GM21825 (cell line): Measurements from ENCODE around the gene ZCCHC7.

Source experiments
- ATAC-seq: cut with Tn5 transposase; IDR thresholded peaks from one replicate; pipeline ENCODE4 v1.9.1; 2021; ENCODE audit warnings: mild to moderate bottlenecking, moderate library complexity; ENCODE audit not compliant: unreplicated experiment

ZCCHC7 gene

DNA sequence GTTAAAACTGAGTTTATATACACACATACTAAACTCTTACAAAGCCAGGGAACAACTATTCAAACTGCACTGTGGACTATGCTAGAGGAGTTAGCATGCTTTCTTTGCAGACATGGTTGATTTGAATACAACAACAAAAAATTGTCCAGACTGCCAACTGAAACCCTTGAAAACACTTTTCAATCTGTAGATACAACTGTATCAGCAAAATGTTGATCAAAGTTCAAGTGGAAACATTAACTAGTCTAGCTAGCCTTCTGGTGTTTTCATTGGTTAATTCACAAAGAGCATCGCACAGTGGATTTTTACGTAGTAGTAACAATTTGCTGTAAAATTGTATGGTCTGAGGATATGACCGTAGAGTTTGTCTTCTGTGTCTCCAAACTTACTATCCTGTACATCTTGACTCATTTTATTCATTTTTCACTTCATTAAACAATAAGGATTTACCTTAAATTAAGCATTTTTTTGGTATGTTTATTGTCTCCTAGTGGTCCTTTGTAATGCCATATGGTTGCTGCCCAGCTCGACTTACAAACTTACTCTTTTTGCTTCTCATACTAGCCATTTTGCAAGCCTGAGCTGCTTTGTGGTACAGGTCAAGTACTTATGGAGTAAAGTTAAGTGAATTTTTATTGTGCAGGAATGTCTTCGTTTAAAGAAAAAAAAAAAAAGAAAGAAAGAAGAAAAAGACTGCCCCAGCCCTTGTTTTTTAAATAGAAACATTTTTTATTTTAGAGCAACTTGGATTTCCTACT, 123.4 kb downstream of the ZCCHC7 start:
- no peak for ATAC-seq

DNA sequence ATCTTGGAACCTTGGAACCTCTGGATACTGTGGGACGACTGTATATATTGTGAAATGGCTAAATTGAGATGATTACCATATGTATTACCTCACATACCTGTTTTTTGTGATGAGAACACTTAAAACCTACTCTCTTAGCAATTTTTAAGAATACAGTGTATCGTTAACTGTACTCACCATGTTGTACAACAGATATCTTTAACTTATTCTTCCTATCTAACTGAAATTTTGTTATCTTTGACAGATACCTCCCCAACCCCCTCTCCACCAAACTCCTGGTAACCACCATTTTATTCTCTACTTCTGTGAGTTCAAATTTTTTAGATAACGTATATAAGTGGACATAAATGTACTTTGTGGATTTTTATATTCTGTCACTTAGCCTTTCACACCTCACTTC, 126.5 kb downstream of the ZCCHC7 start:
- no peak for ATAC-seq

DNA sequence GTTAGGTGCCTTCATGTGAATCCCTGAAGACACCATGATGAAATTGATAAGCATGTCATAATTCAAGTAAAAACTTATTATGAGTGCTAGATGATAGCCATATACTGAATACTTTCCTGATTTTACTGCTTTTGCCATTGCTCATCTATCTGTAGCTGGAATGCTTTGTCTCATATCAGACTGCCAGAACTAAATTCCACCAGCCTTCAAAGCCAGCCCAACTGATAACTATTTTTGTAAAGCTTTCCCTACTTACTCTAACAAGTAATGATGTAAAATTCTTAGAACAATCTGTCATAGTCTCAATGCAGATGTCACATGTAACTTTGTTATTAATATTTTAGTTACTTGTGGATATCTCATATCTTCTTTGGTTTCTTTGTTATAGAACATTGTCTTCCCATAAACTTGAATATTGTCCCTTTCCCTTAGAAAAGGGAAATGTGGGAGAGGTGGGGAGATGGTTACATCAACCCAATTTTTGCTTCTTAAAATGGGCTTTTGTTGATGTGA, 128.3 kb downstream of the ZCCHC7 start:
- ATAC-seq = no peak

DNA sequence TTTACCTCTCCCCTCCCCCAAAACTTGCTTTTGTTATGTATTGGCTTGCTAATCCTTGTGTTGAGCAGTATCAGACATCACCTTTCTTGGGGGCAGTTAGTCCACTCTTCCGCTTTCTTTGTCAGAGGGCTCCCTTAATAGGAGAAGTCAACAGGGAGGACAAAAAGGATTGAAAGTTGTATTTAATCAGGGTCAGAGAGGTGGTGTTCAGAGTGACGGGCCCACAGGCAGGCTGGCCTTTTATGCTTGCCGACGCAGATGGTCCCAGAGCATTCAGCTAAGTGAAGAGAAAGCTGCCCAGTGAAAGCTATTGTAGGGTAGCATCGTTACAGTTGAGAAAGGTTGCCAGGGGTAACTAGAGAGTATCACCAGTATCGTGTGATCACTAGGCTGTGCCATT, 131.1 kb downstream of the ZCCHC7 start:
- ATAC-seq = peak; percentile 73

DNA sequence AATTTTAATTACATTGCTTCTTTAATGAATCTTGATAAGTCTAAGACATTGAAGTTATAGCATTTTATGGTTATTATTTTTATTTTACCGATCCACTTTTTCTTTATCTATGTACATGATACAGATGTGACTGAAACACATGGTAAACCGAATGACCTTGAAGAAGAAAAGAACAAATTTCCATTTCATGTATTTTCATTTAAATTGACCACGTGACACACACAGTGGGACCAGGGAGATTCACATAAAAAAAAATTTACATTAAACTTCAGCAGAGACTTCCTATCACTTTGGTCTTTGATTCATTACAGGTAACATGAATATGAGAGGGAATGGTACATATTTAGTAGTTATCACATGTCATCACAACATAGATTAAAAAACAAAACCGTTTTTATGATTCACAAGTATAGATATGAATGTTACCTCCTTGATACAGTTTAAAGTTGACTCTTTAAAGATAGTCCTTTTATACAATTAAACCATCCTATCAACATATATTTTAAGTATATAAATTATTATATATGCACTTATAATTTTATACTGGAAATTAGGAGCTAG, 133.1 kb downstream of the ZCCHC7 start:
- ATAC-seq = no peak

DNA sequence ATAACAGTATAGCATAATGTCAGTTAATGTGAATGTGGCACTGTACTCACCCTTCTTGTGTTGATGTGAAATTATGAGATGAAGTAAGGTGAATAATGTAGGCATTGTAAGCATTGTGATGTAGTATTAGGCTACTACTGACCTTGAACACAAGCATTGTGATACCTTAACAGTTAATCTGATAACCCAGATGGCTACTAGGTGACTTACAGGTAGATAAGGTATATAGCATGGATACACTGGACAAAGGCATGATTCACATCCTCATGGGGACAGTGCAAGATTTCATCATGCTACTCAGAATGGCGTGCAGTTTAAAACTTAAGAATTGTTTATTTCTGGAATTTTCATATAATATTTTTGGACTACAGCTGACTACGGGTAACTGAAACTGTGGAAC, 134.8 kb downstream of the ZCCHC7 start:
- ATAC-seq = no peak

DNA sequence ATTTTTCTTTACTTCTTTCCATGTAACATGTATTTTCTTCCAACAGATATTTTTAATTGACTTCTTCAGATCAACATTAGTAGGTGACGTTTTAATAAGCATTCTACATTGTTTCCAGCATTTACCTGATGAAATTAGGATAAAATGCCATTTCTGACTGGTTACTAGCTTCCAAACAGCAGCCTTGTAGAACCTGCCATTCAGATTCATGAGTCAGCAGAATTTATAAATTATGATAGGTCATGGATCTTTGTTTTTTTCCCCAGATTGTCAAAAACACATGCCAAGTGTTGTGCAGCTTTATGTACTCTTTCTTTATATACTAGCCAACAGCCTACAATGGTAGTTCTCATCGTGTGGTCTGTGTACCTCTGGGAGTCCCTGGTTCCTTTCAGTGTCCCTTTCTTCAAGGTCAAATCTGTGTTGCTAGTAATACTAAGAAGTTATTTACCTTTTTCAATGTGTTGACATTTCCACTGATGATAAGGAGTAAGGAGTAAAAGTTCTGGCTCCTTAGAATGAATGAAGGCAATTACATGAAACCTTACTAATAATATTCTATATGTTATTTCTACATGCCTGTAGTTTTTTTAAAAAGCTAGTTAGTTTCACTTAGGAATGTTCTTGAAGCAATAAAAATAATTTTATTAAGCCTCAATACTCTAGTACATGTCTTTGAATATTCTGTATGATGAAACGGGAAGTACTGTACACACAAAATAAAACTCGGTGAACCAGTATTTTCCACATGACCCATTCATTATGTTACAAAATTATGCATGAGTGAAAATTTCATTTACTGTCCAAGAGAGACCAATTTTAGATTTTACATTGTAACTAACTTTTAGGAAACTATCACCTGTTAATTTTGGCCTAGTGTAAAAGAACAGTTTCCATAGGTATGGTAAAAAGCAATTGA, 135.8 kb downstream of the ZCCHC7 start:
- ATAC-seq = no peak

DNA sequence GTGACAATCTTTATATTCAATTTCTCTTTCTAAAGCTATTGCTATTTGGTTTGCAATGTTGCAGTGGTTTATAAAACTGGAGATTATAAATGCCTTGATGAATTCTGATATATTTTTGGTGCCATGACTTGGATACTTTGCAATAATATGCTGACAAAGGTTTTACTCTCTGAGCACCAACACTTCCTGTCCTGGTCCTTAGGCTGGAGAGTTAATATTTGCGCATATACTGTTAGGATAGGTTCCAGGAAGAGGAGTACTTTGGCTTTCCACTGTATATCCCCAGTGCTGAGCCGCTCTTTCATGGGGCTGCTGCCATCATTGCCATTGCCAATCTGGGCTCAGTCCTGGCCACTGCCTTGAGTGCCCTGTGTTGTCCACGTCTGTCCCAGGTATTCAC, 139.6 kb downstream of the ZCCHC7 start:
- ATAC-seq = no peak

DNA sequence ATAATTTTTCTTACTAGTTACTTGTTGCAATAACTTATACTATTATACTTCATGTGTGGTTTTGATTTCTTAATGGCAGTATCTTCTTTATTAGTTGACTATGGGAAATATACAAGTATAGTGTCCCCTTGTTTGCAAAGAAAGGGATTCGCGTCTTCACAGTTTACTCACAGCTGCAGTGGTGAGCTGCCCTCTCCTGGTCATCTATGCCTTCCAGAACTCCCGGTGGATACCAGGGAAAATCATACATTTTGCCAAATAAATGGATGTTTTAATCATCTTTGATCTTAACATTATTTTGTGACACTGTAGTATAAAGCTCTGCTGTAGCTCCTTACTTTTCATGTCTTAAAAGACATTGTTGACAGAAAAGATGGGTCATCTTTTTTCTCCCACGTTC, 142.0 kb downstream of the ZCCHC7 start:
- no peak for ATAC-seq

DNA sequence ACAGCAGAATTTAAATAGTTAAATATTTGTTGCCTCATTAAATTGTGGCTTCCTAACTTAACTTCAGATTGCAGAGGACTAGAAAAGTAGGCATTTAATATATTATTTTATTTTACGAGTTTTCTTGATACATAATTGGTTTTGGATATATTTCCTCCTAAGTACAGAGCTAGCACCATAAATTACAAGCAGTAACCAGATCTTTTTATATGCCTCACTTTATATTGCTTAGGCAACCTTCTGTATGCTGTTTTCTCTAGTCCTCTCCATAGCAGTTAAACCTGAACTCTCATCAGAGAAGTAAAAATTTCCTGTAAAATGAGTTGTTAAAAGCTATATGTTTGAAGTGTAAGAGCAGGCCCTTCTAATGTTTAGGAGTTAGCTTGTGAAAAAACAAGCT, 144.2 kb downstream of the ZCCHC7 start:
- no peak for ATAC-seq

DNA sequence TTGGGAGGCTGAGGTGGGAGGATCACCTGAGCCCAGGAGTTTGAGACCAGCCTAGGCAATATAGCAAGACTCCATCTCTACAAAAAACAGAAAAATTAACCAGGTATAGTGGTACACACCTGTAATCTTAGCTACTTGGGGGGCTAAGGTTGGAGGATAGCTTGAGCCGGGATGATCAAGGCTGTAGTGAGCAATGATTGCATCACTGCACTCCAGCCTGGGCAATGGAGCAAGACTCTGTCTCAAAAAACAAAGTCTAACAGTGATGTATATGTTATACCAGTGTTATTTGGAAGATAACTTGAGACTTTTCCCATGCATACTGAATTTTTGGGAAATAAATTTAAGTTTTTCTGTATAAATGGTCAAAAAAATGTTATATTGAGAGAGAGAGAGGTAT, 146.3 kb downstream of the ZCCHC7 start:
- ATAC-seq = no peak

DNA sequence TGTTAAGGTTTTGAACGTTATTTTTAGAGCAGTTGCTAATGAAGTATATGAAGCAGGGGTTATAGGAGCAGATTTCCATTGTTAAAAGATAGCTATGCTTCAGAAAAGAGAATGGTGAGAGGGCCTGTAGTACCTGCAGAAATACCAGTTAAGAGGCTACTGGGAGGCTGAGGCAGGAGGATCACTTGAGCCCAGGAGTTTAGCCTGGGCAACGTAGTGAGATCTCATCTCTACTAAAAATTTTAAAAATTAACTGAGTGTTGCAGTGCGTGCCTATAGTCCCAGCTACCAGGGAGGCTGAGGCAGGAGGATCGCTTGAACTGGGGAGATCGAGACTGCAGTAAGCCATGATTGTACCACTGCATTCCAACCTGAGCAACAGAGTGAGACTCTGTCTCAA, 148.8 kb downstream of the ZCCHC7 start:
- no peak for ATAC-seq

DNA sequence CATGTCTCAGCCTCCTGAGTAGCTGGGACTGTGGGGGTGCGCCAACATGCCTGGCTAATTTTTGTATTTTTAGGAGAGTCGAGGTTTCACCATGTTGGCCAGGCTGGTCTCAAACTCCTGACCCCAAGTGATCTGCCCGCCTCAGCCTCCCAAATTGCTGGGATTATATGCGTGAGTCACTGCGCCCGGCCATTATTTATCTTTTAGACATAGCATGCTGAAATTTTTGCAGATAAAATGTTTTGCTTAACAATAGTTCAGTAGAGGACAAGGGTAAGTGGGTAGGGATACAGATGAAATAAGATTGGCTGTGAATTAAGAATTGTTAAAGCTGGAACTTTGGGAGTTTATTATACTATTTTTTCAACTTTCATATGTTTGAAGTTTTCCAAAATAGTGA, 151.3 kb downstream of the ZCCHC7 start:
- no peak for ATAC-seq

DNA sequence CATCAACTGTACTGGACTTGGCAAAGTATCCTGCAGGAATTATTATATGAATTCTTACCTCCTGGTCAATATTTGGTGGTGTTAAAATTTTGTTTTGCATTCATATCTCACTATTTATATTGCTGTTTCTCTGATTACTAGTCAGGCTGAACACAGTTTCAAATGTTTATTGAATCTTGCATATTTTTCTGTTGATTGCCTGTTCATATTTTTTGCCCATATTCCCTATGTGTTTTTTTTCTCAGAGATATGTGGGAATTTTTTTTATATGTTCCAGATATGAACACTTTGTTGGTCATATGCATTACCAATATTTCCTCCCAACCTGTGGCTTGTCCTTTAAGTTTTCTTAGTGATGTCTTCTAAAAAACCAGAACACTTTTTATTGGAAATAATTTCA, 153.2 kb downstream of the ZCCHC7 start:
- no peak for ATAC-seq

DNA sequence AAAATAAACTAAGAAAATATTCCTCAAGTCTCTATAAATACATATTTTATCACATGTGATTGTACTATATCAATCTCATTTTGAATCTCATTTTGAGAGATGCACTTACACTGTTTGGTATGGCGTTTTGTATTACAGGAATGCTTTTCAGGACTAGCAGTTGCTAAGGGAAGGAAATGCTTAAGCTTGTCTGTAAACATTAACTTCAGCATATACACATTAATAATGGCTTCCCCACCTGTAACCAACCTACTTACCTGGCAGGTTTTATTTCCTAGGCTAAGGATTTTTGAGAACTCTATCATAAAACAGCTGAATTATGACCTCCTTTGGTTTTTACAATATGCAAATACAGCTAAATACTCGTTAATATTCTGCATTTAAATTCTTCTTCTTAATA, 161.2 kb downstream of the ZCCHC7 start:
- no peak for ATAC-seq

DNA sequence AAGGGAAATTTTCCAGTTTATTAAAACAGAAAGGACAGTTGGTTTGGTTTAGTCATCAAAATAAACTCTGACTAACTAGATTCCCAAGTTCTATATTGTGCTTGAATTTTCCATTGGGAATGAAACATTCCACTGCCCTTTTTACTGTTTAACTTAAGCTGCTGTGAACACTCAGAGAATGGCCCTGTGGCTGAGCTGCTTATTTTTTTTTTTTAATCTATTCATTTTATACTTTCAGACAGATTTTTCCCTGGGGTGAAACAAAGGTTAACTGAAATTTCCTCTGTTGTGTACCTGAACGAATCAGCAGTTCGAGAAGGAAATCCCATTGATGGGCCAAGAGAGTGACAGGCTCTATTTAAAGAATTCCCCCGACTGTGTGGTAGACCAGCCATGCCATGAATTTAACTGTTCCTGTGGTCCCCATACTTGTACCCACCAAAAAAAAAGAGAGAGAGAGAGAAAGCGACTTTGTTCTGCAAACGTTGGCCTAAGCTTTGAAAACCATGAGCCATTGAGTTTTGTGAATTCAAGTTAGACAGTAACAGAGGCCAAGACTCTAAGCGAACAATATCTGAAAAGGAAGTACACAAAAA, 163.5 kb downstream of the ZCCHC7 start:
- ATAC-seq = peak; percentile 53

DNA sequence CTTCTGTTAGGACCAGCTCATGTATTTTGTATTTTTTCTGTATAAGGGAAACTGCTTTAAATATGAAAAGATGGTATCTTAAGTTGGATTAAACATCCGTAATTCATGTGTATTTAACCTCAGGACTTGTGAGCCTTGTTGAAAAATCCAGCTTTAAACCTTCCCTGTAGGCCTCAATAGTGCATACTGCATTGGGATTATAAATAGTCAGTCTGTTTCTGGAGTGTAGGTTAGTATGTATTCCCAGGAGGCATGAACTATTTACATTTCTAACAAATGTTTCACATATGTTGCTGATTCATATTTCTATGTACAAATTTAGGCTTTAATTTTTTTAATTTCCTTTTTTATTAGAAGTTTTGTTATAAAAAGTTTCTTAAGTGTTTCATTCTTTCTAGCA, 164.3 kb downstream of the ZCCHC7 start:
- no peak for ATAC-seq

DNA sequence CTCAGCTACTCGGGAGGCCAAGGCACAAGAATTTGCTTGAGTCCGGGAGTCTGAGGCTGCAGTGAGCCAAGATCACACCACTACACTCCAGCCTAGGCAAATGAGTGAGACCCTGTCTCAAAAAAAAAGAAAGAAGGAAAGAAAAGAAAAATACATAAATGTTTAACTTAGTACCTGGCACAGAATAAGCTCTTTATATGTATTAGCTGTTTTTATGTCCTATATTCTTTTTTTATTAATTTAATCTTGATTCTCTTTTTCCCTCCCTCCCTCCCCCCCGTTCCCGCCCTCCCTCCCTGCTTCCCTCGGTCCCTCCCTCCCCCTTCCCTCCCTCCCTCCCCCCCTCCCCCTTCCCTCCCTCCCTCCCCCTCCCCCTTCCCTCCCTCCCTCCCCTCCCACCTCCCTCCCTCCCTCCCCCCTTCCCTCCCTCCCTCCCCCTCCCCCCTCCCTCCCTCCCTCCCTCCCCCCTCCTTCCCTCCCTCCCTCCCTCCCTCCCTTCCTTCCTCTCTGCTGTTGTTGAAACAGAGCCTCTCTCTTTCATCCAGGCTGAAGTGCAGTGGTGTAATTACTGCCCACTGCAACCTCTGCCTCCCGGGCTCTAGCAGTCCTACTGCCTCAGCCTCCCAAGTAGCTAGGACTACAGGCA, 166.3 kb downstream of the ZCCHC7 start:
- ATAC-seq = no peak

DNA sequence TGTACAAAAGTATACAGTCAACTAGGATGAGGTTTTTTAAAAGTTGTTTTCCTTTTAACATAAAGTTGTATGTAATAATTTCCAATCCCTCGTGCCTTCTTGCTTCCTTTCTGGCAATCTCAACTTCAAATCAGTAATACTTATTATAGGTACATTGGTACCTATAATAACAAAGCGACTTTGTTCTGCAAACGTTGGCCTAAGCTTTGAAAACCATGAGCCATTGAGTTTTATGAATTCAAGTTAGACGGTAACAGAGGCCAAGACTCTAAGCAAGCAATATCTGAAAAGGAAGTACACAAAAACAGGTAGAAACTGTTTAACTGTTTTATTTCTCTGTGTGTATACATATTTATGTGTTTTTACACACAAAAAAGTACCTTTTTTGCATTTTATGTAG, 166.9 kb downstream of the ZCCHC7 start:
- ATAC-seq = no peak

DNA sequence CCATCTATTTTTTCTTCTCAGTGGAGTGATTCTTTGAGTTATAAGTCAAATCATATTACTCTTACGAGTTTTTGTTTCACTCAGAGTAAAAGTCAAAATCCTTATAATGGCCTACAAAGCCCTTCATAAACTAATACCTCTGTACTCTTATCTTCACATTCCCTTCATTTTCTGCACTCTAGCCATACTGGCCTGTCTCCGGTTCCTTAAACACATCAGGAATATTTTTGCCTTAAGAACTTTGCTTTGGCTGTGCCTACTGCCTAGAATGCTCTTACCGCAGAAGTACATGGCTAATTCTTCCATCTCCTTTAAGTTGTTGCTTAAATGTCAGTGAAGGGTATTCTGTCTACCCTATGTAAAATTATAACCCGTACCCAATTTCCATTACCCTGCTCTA, 169.3 kb downstream of the ZCCHC7 start:
- ATAC-seq = no peak
